ENCODE results near the gene UTS2B.

- no peak for TF ChIP-seq EZH2 (IDR thresholded peaks at IDR 0.05; ENCODE audit: borderline replicate concordance, low read depth, low read length, severe bottlenecking)
- no peak for TF ChIP-seq CTCF (IDR thresholded peaks at IDR 0.05; ENCODE audit: borderline replicate concordance, extremely low read depth, low read length, poor library complexity, severe bottlenecking)
Measured at GRCh38 chr3:191342411-191342810, 12.1 kb upstream of the UTS2B start.

Measured in DND-41 (cell line).